WTC11 (cell line): ENCODE measurements around the gene PRM3. TPM values are rescaled to one million over a fixed set of nuclear protein-coding genes. Genes with fewer than 3 reads are reported as not detected.
A peak's percentile ranks its signal among the peaks of the same experiment; 100 is the strongest.

Source experiments
- ATAC-seq: fragments of 200-7000 bp; cut with Tn5 transposase; 2 replicates; pipeline ENCODE4 v1.10.0; 2021; ENCODE audit warnings: mild to moderate bottlenecking, moderate library complexity
- CTCF ChIA-PET: fragments of 300-600 bp; sonication (Branson Sonifier 250); formaldehyde crosslinking; loops from one replicate; lab custom pipeline; 2021; ENCODE audit warnings: antibody characterized with exemption; lab: Charles Lee
- POLR2A ChIA-PET: fragments of 350-600 bp; sonication (Branson Sonifier 250); formaldehyde crosslinking; loops from one replicate; lab custom pipeline; 2021; ENCODE audit warnings: antibody characterized with exemption; lab: Charles Lee
- DNase-seq: peaks from one replicate; pipeline ENCODE4 v3.0.0; 2021; ENCODE audit warnings: low spot score
- H3K27ac Mint-ChIP-seq: 2 replicates; pipeline ENCODE4 v1.8.0; 2021; ENCODE audit warnings: mixed read lengths
- H3K27me3 Mint-ChIP-seq: 2 replicates; pipeline ENCODE4 v1.8.0; 2021; ENCODE audit warnings: low read depth, mild to moderate bottlenecking, moderate library complexity, mixed read lengths
- H3K36me3 Mint-ChIP-seq: 2 replicates; pipeline ENCODE4 v1.8.0; 2021; ENCODE audit warnings: mixed read lengths
- H3K4me1 Mint-ChIP-seq: 2 replicates; pipeline ENCODE4 v1.8.0; 2022; ENCODE audit warnings: mixed read lengths
- H3K4me3 Mint-ChIP-seq: 2 replicates; pipeline ENCODE4 v1.8.0; 2021; ENCODE audit warnings: mild to moderate bottlenecking, moderate library complexity, mixed read lengths
- H3K9me3 Mint-ChIP-seq: 2 replicates; pipeline ENCODE4 v1.8.0; 2021; ENCODE audit warnings: mixed read lengths
- AFF4 ChIP-seq: sonication (generic); formaldehyde crosslinking; IDR thresholded peaks from 2 replicates; pipeline ENCODE4 v1.8.1; 2023; ENCODE audit warnings: mild to moderate bottlenecking, missing genetic modification reagents, borderline replicate concordance
- E2F4 ChIP-seq: sonication (generic); formaldehyde crosslinking; IDR thresholded peaks from 2 replicates; pipeline ENCODE4 v1.8.1; 2022; ENCODE audit warnings: low read depth, mild to moderate bottlenecking, moderate library complexity, missing genetic modification reagents, borderline replicate concordance
- ESRRA ChIP-seq: sonication (generic); formaldehyde crosslinking; IDR thresholded peaks from 2 replicates; pipeline ENCODE4 v1.8.1; 2022; ENCODE audit warnings: mild to moderate bottlenecking, missing genetic modification reagents, borderline replicate concordance
- FOXJ3 ChIP-seq: sonication (generic); formaldehyde crosslinking; IDR thresholded peaks from 2 replicates; pipeline ENCODE4 v1.9.0; 2021; ENCODE audit warnings: missing genetic modification reagents, mild to moderate bottlenecking, borderline replicate concordance
- FOXP1 ChIP-seq: sonication (generic); formaldehyde crosslinking; IDR thresholded peaks from 2 replicates; pipeline ENCODE4 v1.8.0; 2022; ENCODE audit warnings: missing genetic modification reagents, mild to moderate bottlenecking, moderate library complexity, borderline replicate concordance
- MAX ChIP-seq: sonication (generic); formaldehyde crosslinking; IDR thresholded peaks from 2 replicates; pipeline ENCODE4 v1.8.0; 2022; ENCODE audit warnings: mild to moderate bottlenecking, missing genetic modification reagents
- NFYB ChIP-seq: sonication (generic); formaldehyde crosslinking; conservative IDR thresholded peaks from 2 replicates; pipeline ENCODE4 v1.8.0; 2022; ENCODE audit warnings: low read depth, missing genetic modification reagents
- OVOL2 ChIP-seq: fragments of 250-450 bp; sonication (Bioruptor Pico); IDR thresholded peaks from 2 replicates; pipeline ENCODE4 v1.9.0; 2021; ENCODE audit warnings: mild to moderate bottlenecking, borderline replicate concordance
- SMAD4 ChIP-seq: sonication (generic); formaldehyde crosslinking; IDR thresholded peaks from 2 replicates; pipeline ENCODE4 v1.8.0; 2022; ENCODE audit warnings: mild to moderate bottlenecking, missing genetic modification reagents
- SP1 ChIP-seq: sonication (generic); formaldehyde crosslinking; conservative IDR thresholded peaks from 2 replicates; pipeline ENCODE4 v1.8.1; 2022; ENCODE audit warnings: missing genetic modification reagents
- TCF7 ChIP-seq: sonication (generic); formaldehyde crosslinking; IDR thresholded peaks from 2 replicates; pipeline ENCODE4 v1.8.0; 2022; ENCODE audit warnings: mild to moderate bottlenecking, low read depth, missing genetic modification reagents, moderate library complexity
- TEAD4 ChIP-seq: sonication (generic); formaldehyde crosslinking; IDR thresholded peaks from 2 replicates; pipeline ENCODE4 v1.8.0; 2022; ENCODE audit warnings: mild to moderate bottlenecking, missing genetic modification reagents
- ZNF121 ChIP-seq: sonication (generic); formaldehyde crosslinking; IDR thresholded peaks from 2 replicates; pipeline ENCODE4 v1.8.0; 2023; ENCODE audit warnings: missing genetic modification reagents
- ZNF263 ChIP-seq: sonication (generic); formaldehyde crosslinking; IDR thresholded peaks from 2 replicates; pipeline ENCODE4 v1.8.1; 2022; ENCODE audit warnings: low read depth, mild to moderate bottlenecking, moderate library complexity, missing genetic modification reagents
- ZNF396 ChIP-seq: fragments of 250-450 bp; sonication (Bioruptor Pico); IDR thresholded peaks from 2 replicates; pipeline ENCODE4 v1.8.0; 2021; ENCODE audit warnings: mild to moderate bottlenecking, moderate library complexity, borderline replicate concordance
- ZNF416 ChIP-seq: fragments of 250-450 bp; sonication (Bioruptor Pico); IDR thresholded peaks from 2 replicates; pipeline ENCODE4 v1.9.0; 2021; ENCODE audit warnings: mild to moderate bottlenecking, inconsistent platforms
- total RNA-seq: library from RNA; stranded (reverse); gene quantifications from 3 replicates; pipeline ENCODE4 v1.2.3, GENCODE V29; 2021
- TF ChIP-seq, protein P1 (sequence below): sonication (generic); formaldehyde crosslinking; IDR thresholded peaks from 2 replicates; pipeline ENCODE4 v1.8.0; 2023; ENCODE audit warnings: missing genetic modification reagents
- TF ChIP-seq, protein P2 (sequence below): sonication (generic); formaldehyde crosslinking; IDR thresholded peaks from 2 replicates; pipeline ENCODE4 v1.8.0; 2022; ENCODE audit warnings: mild to moderate bottlenecking, missing genetic modification reagents
- TF ChIP-seq, protein P3 (sequence below): sonication (generic); formaldehyde crosslinking; IDR thresholded peaks from 2 replicates; pipeline ENCODE4 v1.8.1; 2022; ENCODE audit warnings: missing genetic modification reagents, borderline replicate concordance

Gene PRM3
- total RNA-seq, 1 experiment from 2014 or later, result not detected

DNA sequence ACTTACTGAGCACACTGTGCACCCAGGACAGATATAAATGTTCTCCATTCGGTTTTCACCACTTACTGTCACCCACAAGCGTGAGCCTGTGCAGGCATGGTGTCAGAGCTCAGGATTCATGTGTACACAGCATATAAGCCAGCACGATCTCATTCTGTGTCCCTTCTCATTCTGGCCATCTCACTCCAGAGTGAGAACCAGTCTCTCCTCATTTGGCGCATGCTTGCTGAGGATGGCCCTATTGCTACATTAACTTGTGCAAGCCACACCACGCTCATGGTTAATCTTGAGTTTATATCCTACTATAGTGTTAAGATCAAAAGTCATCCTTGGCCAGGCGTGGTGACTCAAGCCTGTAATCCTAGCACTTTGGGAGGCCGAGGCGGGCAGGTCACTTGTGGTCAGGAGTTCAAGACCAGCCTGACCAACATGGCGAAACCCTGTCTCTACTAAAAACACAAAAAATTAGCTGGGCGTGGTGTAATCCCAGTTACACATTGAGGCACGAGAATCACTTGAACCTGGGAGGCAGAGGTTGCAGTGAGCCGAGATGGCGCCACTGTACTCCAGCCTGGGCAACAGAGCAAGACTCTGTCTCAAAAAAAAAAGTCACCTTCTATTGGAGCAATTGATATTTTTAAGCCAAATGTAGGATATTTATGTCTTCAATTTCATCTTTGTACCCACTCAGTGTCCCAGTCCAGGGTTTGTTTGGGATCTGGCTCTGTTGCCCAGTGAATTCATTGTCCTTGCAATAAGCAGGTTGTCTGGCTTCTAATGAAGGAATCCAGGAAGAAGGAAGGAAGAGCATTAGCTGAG is 38.3 kb downstream of the PRM3 start:
- TF ChIP-seq ZNF121 (CRISPR knock-in tag) (peak; percentile 10; the same call in 1 of the 2 replicates), AFF4 (CRISPR knock-in tag) (no peak)
- no peak overlapping the region for H3K4me3 Mint-ChIP-seq
- CTCF ChIA-PET, result no interaction called here
- ATAC-seq (no peak), DNase-seq (no peak)
- no peak overlapping the region for H3K27ac Mint-ChIP-seq
- POLR2A ChIA-PET, result no interaction called here
- H3K4me1 Mint-ChIP-seq, result peaks cover 7% of the 10 kb centered on the region; the same call in 1 of the 2 replicates
- H3K36me3 Mint-ChIP-seq, result no peaks in the 10 kb centered on the region
- peaks cover 5% of the 10 kb centered on the region for H3K9me3 Mint-ChIP-seq
- no peaks in the 10 kb centered on the region; the same call in 1 of the 2 replicates for H3K27me3 Mint-ChIP-seq

GRCh38 chr16:11233727-11234376 is 39.6 kb downstream of the PRM3 start:
- Mint-ChIP-seq H3K27ac (no peak overlapping the region), H3K9me3 (peaks cover 5% of the 10 kb centered on the region), H3K27me3 (no peaks in the 10 kb centered on the region)
- POLR2A ChIA-PET, result no interaction called here
- DNase-seq, result peak; percentile 40
- TF ChIP-seq ZNF416 (CRISPR knock-in tag) (no peak), E2F4 (no peak), TCF7 (CRISPR knock-in tag) (no peak), OVOL2 (no peak), TEAD4 (no peak), NFYB (no peak), ZNF121 (CRISPR knock-in tag) (no peak), ZNF263 (CRISPR knock-in tag) (no peak), FOXP1 (CRISPR knock-in tag) (no peak)
- TF ChIP-seq, all 79 proteins: peak for 0
- Mint-ChIP-seq H3K4me1 (peaks cover 7% of the 10 kb centered on the region; the same call in 1 of the 2 replicates), H3K4me3 (no peak overlapping the region), H3K36me3 (no peaks in the 10 kb centered on the region)
- CTCF ChIA-PET, result interaction anchor here (0.8 to 1.4 kb wide), 4 partner anchors 21 to 263 kb away, joined by 3 to 5 read pairs (median 4); partner anchors contain the start of gene SOCS1
- peak; percentile 62 for ATAC-seq

- TF ChIP-seq ZNF396 (CRISPR knock-in tag) (no peak), FOXJ3 (CRISPR knock-in tag) (no peak), FOXP1 (CRISPR knock-in tag) (0 out of 2 replicates have a peak, but pooled peaks have one; percentile 29), ESRRA (CRISPR knock-in tag) (no peak), MAX (CRISPR knock-in tag) (0 out of 2 replicates have a peak, but pooled peaks have one; percentile 18), SMAD4 (CRISPR knock-in tag) (no peak), TEAD4 (no peak), SP1 (no peak)
- TF ChIP-seq, protein P1, sequence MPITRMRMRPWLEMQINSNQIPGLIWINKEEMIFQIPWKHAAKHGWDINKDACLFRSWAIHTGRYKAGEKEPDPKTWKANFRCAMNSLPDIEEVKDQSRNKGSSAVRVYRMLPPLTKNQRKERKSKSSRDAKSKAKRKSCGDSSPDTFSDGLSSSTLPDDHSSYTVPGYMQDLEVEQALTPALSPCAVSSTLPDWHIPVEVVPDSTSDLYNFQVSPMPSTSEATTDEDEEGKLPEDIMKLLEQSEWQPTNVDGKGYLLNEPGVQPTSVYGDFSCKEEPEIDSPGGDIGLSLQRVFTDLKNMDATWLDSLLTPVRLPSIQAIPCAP (CRISPR knock-in tag), result no peak
- TF ChIP-seq, protein P2, sequence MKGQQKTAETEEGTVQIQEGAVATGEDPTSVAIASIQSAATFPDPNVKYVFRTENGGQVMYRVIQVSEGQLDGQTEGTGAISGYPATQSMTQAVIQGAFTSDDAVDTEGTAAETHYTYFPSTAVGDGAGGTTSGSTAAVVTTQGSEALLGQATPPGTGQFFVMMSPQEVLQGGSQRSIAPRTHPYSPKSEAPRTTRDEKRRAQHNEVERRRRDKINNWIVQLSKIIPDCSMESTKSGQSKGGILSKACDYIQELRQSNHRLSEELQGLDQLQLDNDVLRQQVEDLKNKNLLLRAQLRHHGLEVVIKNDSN (CRISPR knock-in tag), result peak; percentile 30; the same call in 1 of the 2 replicates
- TF ChIP-seq, protein P3, sequence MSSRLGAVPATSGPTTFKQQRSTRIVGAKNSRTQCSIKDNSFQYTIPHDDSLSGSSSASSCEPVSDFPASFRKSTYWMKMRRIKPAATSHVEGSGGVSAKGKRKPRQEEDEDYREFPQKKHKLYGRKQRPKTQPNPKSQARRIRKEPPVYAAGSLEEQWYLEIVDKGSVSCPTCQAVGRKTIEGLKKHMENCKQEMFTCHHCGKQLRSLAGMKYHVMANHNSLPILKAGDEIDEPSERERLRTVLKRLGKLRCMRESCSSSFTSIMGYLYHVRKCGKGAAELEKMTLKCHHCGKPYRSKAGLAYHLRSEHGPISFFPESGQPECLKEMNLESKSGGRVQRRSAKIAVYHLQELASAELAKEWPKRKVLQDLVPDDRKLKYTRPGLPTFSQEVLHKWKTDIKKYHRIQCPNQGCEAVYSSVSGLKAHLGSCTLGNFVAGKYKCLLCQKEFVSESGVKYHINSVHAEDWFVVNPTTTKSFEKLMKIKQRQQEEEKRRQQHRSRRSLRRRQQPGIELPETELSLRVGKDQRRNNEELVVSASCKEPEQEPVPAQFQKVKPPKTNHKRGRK (CRISPR knock-in tag), result 0 out of 2 replicates have a peak, but pooled peaks have one; percentile 38
- CTCF ChIA-PET, result interaction anchor here (0.8 to 1.4 kb wide), 5 partner anchors 21 to 262 kb away, joined by 3 to 5 read pairs (median 3); partner anchors contain the start of gene SOCS1
- Mint-ChIP-seq H3K4me3 (no peak overlapping the region), H3K27ac (no peak overlapping the region), H3K36me3 (no peaks in the 10 kb centered on the region), H3K27me3 (no peaks in the 10 kb centered on the region), H3K9me3 (no peaks in the 10 kb centered on the region), H3K4me1 (peaks cover 7% of the 10 kb centered on the region; the same call in 1 of the 2 replicates)
- ATAC-seq (peak; percentile 85), DNase-seq (peak; percentile 56)
- POLR2A ChIA-PET, result no interaction called here
Measured at GRCh38 chr16:11232852-11233726, 40.3 kb downstream of the PRM3 start.
